Peyer's patch (tissue), 4 donors: ENCODE measurements around the gene LRP2BP.

Experiments used
- CTCF ChIP-seq, 6 experiments: fragments of 450-650 bp in 4 of 6; fragments of 200-600 bp in 2 of 6; sonication (generic) in 1 of 6; IDR thresholded peaks; one replicate each; pipeline ENCODE4 v1.5.1; 2017 to 2019; ENCODE audit warnings: antibody characterized with exemption in 6 of 6, mild to moderate bottlenecking in 3 of 6, moderate library complexity in 1 of 6
- POLR2A ChIP-seq, 2 donors: fragments of 450-650 bp; IDR thresholded peaks; one replicate each; pipeline ENCODE4 v1.5.1; 2017; ENCODE audit warnings: antibody characterized with exemption in 2 of 2, mild to moderate bottlenecking in 2 of 2, moderate library complexity in 2 of 2

GRCh38 chr4:185392156-185392555 is 3.6 kb downstream of the LRP2BP start:
- no peak for TF ChIP-seq POLR2A (IDR thresholded peaks at IDR 0.05)
- no peak for TF ChIP-seq CTCF (IDR thresholded peaks at IDR 0.05)
